HS-5 (cell line): Measurements from ENCODE around the gene C10orf62.

Source experiments
- DNase-seq: peaks from one replicate; pipeline ENCODE4 v3.0.0-alpha.2; 2012; ENCODE audit warnings: low read depth

Gene C10orf62

GRCh38 chr10:97585439-97585811 lies 4.1 kb upstream of the C10orf62 start:
- no peak for DNase-seq

DNA sequence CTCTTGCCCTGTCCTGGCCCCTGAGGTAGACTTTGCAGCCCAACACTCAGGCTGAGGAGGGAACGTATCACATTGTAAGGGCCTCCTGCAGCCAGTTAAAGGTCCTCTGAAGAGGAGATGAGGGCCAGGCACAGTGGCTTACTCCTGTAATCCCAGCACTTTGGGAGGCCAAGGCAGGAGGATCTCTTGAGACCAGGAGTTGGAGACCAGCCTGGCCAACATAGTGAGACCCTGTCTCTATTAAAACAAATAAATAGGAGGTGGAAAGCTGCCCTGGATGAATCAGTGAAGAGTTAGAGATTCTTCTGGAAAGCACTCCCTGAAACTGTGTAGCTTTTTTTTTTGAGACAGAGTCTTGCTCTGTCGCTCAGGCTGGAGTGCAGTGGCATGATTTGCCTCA lies 2.3 kb upstream of the C10orf62 start:
- no peak for DNase-seq

GRCh38 chr10:97590082-97590747 lies 694 bp downstream of the C10orf62 start:
- DNase-seq, result no peak

DNA sequence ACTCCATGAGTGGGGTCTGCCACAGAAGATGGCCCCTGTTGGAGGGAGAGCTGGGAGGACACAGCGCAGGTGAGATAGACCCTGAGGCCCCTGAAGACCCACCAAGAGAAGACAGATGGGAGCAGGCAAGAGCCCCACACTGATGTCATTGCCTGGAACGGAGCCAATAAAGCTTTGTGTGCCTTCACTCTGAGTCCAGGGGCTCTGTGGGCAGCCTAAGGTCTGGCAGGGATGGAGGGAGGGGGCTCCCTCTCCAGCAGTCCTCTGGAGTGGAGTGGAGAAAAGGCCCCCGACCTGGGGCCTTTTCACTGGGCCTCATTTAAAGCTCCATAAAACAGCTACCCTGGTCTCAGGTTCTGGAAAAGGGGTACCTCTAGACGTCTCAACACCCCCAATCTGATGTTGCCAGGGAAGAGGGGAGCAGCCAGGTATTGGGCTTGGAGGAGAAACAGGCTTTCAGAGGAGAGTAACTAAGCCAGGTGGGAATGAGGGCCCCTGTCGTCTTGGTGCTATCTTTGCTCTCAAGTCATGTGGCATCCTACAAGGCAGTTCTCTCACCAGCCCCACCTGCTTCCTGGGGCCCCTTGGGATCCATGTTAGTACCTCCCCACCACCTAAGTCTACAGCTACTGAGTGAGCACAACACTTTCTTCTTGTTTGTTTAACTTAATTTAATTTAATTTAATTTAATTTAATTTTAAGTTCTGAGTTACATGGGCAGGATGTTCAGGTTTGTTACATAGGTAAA lies 1.4 kb downstream of the C10orf62 start:
- DNase-seq, result no peak

- DNase-seq, result no peak
Observed at GRCh38 chr10:97593421-97593820, 3.9 kb downstream of the C10orf62 start.

- DNase-seq, result no peak
Observed at GRCh38 chr10:97596101-97597082, 6.9 kb downstream of the C10orf62 start.

DNA sequence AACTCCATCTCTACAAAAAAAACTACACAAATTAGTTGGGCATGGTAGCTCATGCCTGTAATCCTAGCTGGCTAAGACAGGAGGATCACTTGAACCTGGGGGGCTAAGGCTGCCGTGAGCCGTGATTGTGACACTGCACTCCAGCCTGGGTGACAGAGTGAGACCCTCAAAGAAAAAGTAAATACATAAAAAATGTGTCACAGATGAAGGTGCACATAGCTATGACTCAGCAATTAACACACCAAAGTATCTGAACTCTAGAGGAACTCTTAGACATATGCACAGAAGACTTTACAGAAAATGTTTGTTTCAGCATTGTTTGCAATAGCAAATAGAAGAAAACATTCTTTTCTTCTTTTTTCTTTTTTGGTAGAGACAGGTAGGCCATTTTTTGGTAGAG lies 8.3 kb downstream of the C10orf62 start:
- no peak for DNase-seq

GRCh38 chr10:97598407-97599271 lies 9.1 kb downstream of the C10orf62 start:
- no peak for DNase-seq

DNA sequence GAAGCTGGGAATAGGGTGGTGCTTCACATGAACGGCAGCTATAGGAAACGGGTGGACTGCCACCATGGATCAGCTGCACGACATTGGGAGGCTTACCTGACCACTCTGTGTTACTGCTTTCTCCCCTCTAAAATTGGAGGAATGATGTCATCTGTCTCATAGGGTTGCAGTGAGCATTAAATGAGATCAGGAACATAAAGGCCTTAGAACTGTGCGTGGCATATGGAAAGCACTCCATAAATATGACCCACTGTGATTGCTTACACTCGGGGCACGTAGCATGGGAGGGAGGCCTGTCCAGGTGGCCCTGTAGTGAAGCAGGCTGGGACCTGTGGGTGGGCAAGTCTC lies 9.7 kb downstream of the C10orf62 start:
- DNase-seq, result no peak

GRCh38 chr10:97600616-97601015 lies 11.1 kb downstream of the C10orf62 start:
- no peak for DNase-seq

DNA sequence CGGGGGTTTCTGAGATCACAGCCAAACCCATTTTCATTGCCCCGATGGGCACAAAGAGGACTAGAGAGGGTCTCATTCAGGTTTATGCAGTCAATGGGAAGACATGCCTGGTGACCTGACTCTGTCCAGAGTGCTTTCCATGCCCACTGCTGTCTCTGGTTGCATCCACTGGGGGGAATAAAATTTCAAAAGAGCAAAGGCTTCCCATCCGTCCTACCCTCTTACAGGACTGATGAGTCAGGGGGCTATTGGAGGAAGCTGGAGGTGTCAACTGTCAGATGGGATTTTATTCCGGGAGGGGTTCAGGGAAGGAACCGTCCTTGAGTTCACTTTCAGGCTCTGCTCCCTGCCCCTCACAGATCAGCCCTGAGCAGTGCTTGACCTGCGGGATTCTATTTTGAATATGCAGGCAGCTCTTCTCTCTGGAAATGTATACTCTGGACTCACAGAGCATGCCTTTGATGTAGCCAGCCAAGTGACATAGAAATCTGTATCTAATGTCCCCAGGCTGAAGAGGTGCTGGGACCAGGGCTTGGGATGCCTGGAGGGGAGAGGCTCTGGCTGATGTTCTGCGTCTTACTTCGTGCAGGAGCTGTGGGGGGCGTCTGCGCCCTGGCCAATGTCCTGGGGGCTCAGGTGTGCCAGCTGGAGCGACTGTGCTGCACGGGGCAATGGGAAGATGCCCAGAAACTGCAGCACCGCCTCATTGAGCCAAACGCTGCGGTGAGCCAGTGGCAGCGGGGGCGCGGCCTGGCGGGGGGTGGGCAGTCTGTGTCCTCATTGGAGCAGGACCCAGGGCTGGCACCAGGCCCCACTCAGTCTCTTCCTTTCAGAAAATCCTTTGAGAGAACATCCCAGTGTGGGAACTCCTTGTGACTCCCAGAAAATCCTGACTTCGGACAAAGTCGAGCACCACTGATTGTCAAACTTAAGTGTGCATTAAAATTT lies 12.0 kb downstream of the C10orf62 start:
- no peak for DNase-seq

DNA sequence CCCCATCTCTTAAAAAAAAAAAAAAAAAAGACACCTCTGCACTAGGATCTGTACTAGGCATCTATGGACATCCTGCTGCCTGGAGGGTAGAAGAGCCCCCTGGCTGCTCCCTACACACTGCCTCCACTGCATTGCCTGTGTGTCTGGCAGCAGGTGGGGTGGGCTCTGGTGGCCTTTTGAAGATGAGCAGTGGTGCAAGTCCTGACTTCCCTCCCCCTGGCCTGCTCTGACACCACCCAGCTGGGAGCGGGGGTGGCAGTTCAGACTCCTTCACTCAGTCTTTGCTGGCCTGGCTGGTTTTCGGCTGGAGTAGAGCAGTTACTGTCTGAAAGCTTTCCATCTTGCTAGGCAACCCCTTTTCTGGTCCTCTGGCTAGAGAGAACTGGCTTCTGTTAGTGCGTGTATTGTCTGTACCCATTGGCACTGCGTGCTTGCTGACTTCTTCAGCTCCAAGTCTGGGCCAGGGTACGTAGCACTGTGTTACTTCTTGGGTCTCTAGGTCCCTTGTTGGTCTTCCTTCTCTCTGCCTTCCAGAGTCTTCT lies 17.6 kb downstream of the C10orf62 start:
- DNase-seq, result no peak

- no peak for DNase-seq
Observed at GRCh38 chr10:97608991-97609561, 19.6 kb downstream of the C10orf62 start.

DNA sequence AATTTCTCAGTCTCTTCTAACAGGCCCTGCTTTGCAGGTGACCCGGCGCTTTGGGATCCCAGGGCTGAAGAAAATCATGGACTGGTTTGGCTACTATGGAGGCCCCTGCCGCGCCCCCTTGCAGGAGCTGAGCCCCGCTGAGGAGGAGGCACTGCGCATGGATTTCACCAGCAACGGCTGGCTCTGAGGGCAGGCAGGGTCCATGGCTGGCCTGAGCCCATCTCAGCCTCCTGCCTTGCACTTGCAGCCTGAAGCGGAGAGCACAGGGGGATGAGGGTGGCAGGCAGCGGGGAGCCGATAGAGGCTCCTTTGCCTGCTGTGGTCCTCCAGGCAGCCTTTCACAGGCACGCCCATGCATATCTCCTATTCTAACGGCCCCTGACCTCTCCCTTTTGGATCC lies 22.0 kb downstream of the C10orf62 start:
- DNase-seq, result no peak

DNA sequence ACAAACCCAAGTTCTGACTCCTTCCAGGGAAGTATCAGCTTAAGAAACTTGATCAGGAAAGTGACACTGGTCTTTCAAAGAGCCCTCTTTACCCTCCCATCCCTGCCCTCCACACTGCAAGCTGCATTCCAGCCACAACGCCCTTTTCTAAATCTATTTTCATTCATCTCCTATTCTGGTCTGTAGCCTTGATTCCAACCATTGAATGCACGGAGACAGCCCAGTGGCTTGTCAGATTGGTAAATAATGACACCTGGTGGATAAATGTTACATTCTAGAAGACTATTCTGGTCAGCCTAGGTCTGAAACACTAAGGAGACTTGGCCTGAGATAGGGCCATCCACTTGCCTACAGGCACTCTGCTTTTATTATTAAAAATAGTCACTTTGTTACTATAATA lies 22.9 kb downstream of the C10orf62 start:
- peak; percentile 15 for DNase-seq

GRCh38 chr10:97618285-97618684 lies 28.8 kb downstream of the C10orf62 start:
- DNase-seq, result no peak

- no peak for DNase-seq
Observed at GRCh38 chr10:97618733-97619132, 29.2 kb downstream of the C10orf62 start.

DNA sequence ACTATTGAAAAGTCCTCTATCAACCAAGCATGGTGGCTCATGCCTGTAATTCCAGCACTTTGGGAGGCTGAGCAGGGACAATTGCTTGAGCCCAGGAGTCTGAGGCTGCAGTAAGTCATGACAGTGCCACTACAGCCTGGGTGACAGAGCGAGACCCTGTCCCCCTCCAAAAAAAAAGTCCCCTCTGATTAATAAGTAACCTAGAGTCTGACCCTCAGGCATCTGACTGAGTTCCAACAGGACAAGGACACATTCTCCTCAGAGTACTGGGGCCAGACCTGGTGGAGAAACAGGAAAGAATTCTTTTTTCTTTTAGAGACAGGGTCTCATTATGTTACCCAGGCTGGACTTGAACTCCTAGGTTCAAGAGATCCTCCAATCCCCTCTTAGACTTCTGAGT lies 33.8 kb downstream of the C10orf62 start:
- DNase-seq, result no peak

DNA sequence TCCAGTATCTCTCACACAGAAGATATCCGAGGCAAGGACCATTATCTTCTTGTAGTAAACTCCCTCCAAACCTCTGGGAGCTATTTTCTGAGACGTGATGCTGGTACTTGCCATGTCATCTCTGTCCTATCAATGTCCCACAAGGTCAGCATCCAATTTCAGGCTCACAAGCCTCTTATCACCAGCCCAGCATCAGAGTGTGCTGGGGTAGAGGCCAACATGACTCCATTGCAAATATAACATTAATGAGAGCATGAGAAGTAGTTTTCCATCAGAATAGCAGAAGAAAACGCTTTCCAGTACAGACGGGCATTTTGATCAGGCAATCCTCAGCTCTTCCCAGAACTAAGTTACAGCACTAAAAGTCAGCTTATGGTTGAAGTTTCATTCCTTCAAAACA lies 38.2 kb downstream of the C10orf62 start:
- no peak for DNase-seq

DNA sequence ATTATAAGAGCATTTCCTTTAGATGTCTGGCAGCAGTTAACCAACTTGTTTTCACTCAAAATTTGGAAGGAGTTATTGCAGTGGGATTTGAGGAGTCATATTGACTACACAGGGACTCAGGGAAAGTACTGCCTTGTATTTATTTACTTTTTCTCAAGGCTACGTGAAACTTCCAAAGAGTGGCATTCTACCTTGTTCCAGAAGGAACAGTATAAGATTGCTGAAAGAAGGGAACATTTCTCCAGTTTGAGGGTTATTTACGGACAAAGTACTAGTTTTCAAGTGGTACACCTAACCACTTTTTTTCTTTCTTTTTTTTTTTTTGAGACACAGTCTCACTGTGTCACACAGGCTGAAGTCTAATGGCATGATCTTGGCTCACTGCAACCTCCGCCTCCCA lies 38.7 kb downstream of the C10orf62 start:
- no peak for DNase-seq
